Measurements from ENCODE around the gene RSAD1.

RSAD1 gene

GRCh38 chr17:50458270-50458669 lies 20.4 kb upstream of the RSAD1 start:
- no peak for DNase-seq (ENCODE audit: low read depth in 4 of 4, low spot score in 1 of 4)

- DNase-seq (ENCODE audit: low read depth in 4 of 4, low spot score in 1 of 4) = no peak
Observed at GRCh38 chr17:50458701-50459676, 19.7 kb upstream of the RSAD1 start.

GRCh38 chr17:50459756-50460155 lies 18.9 kb upstream of the RSAD1 start:
- DNase-seq (ENCODE audit: low read depth in 4 of 4, low spot score in 1 of 4) = no peak

- no peak for DNase-seq (ENCODE audit: low read depth in 4 of 4, low spot score in 1 of 4)
Observed at GRCh38 chr17:50460831-50461526, 17.7 kb upstream of the RSAD1 start.

- DNase-seq (ENCODE audit: low read depth in 4 of 4, low spot score in 1 of 4) = no peak
Observed at GRCh38 chr17:50461550-50462132, 17.0 kb upstream of the RSAD1 start.

- DNase-seq (ENCODE audit: low read depth in 4 of 4, low spot score in 1 of 4) = no peak
Observed at GRCh38 chr17:50462446-50462845, 16.2 kb upstream of the RSAD1 start.

- DNase-seq (ENCODE audit: low read depth in 4 of 4, low spot score in 1 of 4) = no peak
Observed at GRCh38 chr17:50464121-50464520, 14.5 kb upstream of the RSAD1 start.

- DNase-seq (ENCODE audit: low read depth in 4 of 4, low spot score in 1 of 4) = no peak
Observed at GRCh38 chr17:50464736-50465135, 13.9 kb upstream of the RSAD1 start.

GRCh38 chr17:50465171-50465570 lies 13.5 kb upstream of the RSAD1 start:
- no peak for DNase-seq (ENCODE audit: low read depth in 4 of 4, low spot score in 1 of 4)

- no peak for DNase-seq (ENCODE audit: low read depth in 4 of 4, low spot score in 1 of 4)
Observed at GRCh38 chr17:50465635-50466034, 13.0 kb upstream of the RSAD1 start.

GRCh38 chr17:50466371-50467113 lies 12.1 kb upstream of the RSAD1 start:
- DNase-seq (ENCODE audit: low read depth in 4 of 4, low spot score in 1 of 4) = no peak

GRCh38 chr17:50467114-50467854 lies 11.4 kb upstream of the RSAD1 start:
- no peak for DNase-seq (ENCODE audit: low read depth in 4 of 4, low spot score in 1 of 4)

- DNase-seq (ENCODE audit: low read depth in 4 of 4, low spot score in 1 of 4) = no peak
Observed at GRCh38 chr17:50467855-50468303, 10.8 kb upstream of the RSAD1 start.

- DNase-seq (ENCODE audit: low read depth in 4 of 4, low spot score in 1 of 4) = no peak
Observed at GRCh38 chr17:50468304-50469207, 10.1 kb upstream of the RSAD1 start, which contains the start of gene CHAD. Gene CHAD (minus strand): TSS chr17:50468880. CDS start chr17:50468813, 67 bp downstream.

GRCh38 chr17:50469208-50469605 lies 9.5 kb upstream of the RSAD1 start:
- no peak for DNase-seq (ENCODE audit: low read depth in 4 of 4, low spot score in 1 of 4)

GRCh38 chr17:50469671-50470305 lies 8.9 kb upstream of the RSAD1 start:
- no peak for DNase-seq (ENCODE audit: low read depth in 4 of 4, low spot score in 1 of 4)

GRCh38 chr17:50470426-50470825 lies 8.2 kb upstream of the RSAD1 start:
- DNase-seq (ENCODE audit: low read depth in 4 of 4, low spot score in 1 of 4) = no peak

GRCh38 chr17:50471009-50471905 lies 7.4 kb upstream of the RSAD1 start:
- DNase-seq (ENCODE audit: low read depth in 4 of 4, low spot score in 1 of 4) = no peak

Data from stimulated activated CD4-positive, alpha-beta T cell treated with anti-CD3 and anti-CD28 coated beads, Interleukin-1b, Interleukin-23, amount 100 ng/mL, for 24 hours (primary cell).